AG10803 (cell line): ENCODE results near the gene MINK1.
A peak's percentile ranks its signal among the peaks of the same experiment; 100 is the strongest.

Experiments used
- DNase-seq: peaks from one replicate; pipeline ENCODE4 v3.0.0; 2010; ENCODE audit warnings: low read depth
- H3K4me3 ChIP-seq: 2 replicates; pipeline ENCODE4 v1.5.1; 2011; ENCODE audit warnings: mild to moderate bottlenecking, low read length, control low read depth
- TF ChIP-seq, protein P1 (sequence below): conservative IDR thresholded peaks from 2 replicates; pipeline ENCODE4 v1.5.1; 2011; ENCODE audit warnings: mild to moderate bottlenecking, low read length, control low read depth, inconsistent platforms

MINK1 gene

GRCh38 chr17:4849011-4849536, 15.9 kb downstream of the MINK1 start:
- DNase-seq = peak; percentile 17
- H3K4me3 ChIP-seq = no peak overlapping the region
- TF ChIP-seq, protein P1, sequence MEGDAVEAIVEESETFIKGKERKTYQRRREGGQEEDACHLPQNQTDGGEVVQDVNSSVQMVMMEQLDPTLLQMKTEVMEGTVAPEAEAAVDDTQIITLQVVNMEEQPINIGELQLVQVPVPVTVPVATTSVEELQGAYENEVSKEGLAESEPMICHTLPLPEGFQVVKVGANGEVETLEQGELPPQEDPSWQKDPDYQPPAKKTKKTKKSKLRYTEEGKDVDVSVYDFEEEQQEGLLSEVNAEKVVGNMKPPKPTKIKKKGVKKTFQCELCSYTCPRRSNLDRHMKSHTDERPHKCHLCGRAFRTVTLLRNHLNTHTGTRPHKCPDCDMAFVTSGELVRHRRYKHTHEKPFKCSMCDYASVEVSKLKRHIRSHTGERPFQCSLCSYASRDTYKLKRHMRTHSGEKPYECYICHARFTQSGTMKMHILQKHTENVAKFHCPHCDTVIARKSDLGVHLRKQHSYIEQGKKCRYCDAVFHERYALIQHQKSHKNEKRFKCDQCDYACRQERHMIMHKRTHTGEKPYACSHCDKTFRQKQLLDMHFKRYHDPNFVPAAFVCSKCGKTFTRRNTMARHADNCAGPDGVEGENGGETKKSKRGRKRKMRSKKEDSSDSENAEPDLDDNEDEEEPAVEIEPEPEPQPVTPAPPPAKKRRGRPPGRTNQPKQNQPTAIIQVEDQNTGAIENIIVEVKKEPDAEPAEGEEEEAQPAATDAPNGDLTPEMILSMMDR = no peak

DNA sequence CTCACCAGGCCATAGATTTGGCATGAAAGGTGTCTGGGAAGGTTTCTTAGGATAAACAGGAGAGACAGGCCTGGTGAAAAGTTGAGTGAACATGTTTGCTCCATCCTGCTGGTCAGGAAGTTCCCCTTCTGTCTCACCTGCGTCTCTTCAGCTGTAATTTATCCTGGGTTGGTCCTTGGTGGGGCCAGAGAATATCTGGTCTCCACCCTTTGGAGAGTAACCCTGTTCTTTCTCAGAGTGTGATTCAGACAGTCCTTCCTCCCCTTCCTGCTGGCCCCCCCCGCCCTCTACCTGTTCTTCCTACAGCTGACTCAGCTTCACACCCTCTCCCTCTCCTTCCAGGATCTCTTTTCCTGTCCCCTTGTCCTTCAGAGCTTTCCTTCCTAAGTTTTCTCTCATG, 17.1 kb downstream of the MINK1 start:
- no peak for DNase-seq
- H3K4me3 ChIP-seq = no peak overlapping the region
- TF ChIP-seq, protein P1 = no peak

GRCh38 chr17:4851084-4851483, 17.9 kb downstream of the MINK1 start:
- no peak overlapping the region for H3K4me3 ChIP-seq
- TF ChIP-seq, protein P1 = no peak
- DNase-seq = no peak

DNA sequence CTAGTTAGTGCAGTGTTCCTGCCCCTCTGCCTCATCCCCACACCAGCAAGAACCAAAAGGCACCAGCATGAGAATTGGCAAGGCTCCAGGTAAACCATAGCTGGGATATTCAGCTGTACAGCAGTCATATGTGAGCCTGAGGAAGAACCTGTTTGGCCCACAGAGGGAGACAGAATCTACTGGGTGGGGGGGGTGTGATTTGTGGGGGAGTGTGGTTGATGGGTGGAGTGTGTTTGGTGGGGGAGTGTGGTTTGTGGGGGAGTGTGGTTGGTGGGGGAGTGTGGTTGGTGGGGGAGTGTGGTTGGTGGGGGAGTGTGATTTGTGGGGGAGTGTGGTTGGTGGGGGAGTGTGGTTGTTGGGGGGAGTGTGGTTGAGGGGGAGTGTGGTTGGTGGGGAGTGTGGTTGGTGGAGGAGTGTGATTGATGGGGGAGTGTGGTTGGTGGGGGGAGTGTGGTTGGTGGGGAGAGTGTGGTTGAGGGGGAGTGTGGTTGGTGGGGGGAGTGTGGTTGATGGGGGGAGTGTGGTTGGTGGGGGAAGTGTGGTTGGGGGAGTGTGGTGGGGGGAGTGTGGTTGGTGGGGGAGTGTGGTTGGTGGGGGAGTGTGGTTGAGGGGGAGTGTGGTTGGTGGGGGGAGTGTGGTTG, 19.5 kb downstream of the MINK1 start:
- peak; percentile 70 for DNase-seq

DNA sequence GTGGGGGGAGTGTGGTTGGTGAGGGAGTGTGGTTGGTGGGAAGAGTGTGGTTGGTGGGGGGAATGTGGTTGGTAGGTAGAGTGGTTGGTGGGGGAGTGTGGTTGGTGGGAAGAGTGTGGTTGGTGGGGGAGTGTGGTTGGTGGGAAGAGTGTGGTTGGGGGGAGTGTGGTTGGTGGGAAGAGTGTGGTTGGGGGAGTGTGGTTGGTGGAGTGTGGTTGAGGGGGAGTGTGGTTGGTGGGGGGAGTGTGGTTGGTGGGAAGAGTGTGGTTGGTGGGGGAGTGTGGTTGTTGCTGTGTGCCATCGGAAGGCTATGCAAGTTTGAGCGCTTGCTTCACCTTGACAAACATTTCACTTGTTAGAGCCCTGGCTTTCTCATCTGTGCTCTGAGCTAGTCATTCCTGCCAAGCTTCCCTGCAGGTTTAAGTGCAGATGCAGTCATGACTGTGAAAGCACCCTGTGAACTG, 20.1 kb downstream of the MINK1 start:
- no peak overlapping the region for H3K4me3 ChIP-seq
- TF ChIP-seq, protein P1 = no peak
- DNase-seq = no peak

More for the DNA sequence above, 19.5 kb downstream of the MINK1 start:
- TF ChIP-seq, protein P1 = no peak
- no peak overlapping the region for H3K4me3 ChIP-seq

- no peak overlapping the region for H3K4me3 ChIP-seq
- DNase-seq = peak; percentile 43
- TF ChIP-seq, protein P1 = no peak
These were observed 21.1 kb downstream of the MINK1 start for GRCh38 chr17:4854111-4854681.
